Natural killer cell (primary cell): ENCODE measurements around the gene MRPL10. TPM values are rescaled to one million over a fixed set of nuclear protein-coding genes. Genes with fewer than 3 reads are reported as not detected.

ENCODE experiments used
- ATAC-seq, 3 donors: fragments of 150-1000 bp in 2 of 3; fragments of 200-7000 bp in 1 of 3; cut with Tn5 transposase; 1 replicate in 1 of 3; 2 replicates in 2 of 3; pipeline ENCODE4 v1.10.0; 2021; ENCODE audit warnings: mild to moderate bottlenecking in 2 of 3, moderate library complexity in 2 of 3
- DNase-seq, 2 donors: peaks; one replicate each; pipeline versions ENCODE4 v3.0.0 to v3.0.0-alpha.2; 2013 to 2021; ENCODE audit warnings: mixed read lengths in 1 of 2
- H3K27ac ChIP-seq: one replicate; pipeline ENCODE4 v1.5.1; 2013; ENCODE audit warnings: mild to moderate bottlenecking, low read length
- H3K27me3 ChIP-seq: one replicate; pipeline ENCODE4 v1.6.1; 2013; ENCODE audit warnings: low read length; ENCODE audit not compliant: control insufficient read depth, insufficient read depth
- H3K36me3 ChIP-seq: one replicate; pipeline ENCODE4 v1.6.1; 2013; ENCODE audit warnings: low read length; ENCODE audit not compliant: control insufficient read depth, insufficient read depth
- H3K4me1 ChIP-seq: one replicate; pipeline ENCODE4 v1.6.1; 2013; ENCODE audit warnings: low read length; ENCODE audit not compliant: control insufficient read depth, insufficient read depth
- H3K4me3 ChIP-seq: one replicate; pipeline ENCODE4 v1.5.1; 2013; ENCODE audit warnings: low read length
- H3K9me3 ChIP-seq: one replicate; pipeline ENCODE4 v1.6.1; 2013; ENCODE audit warnings: low read length; ENCODE audit not compliant: control insufficient read depth, insufficient read depth
- H3K27ac Mint-ChIP-seq, 2 donors: one replicate each; pipeline ENCODE4 v1.8.0; 2022; ENCODE audit warnings: mild to moderate bottlenecking in 2 of 2, mixed read lengths in 2 of 2, moderate library complexity in 1 of 2
- H3K27me3 Mint-ChIP-seq, 2 donors: one replicate each; pipeline ENCODE4 v1.8.0; 2022; ENCODE audit warnings: low read depth in 2 of 2, mixed read lengths in 2 of 2
- H3K36me3 Mint-ChIP-seq: one replicate; pipeline ENCODE4 v1.8.0; 2022; ENCODE audit warnings: mixed read lengths
- H3K4me1 Mint-ChIP-seq, 2 donors: one replicate each; pipeline ENCODE4 v1.8.0; 2022; ENCODE audit warnings: mixed read lengths in 2 of 2
- H3K4me3 Mint-ChIP-seq: one replicate; pipeline ENCODE4 v1.8.0; 2022; ENCODE audit warnings: mild to moderate bottlenecking, moderate library complexity, mixed read lengths
- H3K9me3 Mint-ChIP-seq, 2 donors: one replicate each; pipeline ENCODE4 v1.8.0; 2022; ENCODE audit warnings: mixed read lengths in 2 of 2
- WGBS: methylation state at CpG from one replicate; pipeline ENCODE4 v1.1.7; 2013; ENCODE audit warnings: missing lambda C conversion rate; ENCODE audit not compliant: insufficient coverage; 5-methylcytosine and 5-hydroxymethylcytosine counted together
- intact Hi-C: fragments of 100-400 bp; cut with micrococcal nuclease; formaldehyde crosslinking; loops from one replicate; pipeline ENCODE4 v1.14.2; 2022
- total RNA-seq, 4 donors: library from RNA; stranded (reverse); fragments of 120-200 nt in 1 of 4; gene quantifications; one replicate each; pipeline versions ENCODE4 v1.2.3 to v1.2.4, GENCODE V29; 2013 to 2022
- TF ChIP-seq, protein P1 (sequence below): fragments of 200-600 bp; IDR thresholded peaks from one replicate; pipeline ENCODE4 v1.8.0; 2022; ENCODE audit warnings: antibody characterized with exemption

The MRPL10 gene
- total RNA-seq, 3 donors from 2014 or later (not counting 1 experiment from before 2014, with no cell fraction given) = 106 to 232 (median 144) TPM

DNA sequence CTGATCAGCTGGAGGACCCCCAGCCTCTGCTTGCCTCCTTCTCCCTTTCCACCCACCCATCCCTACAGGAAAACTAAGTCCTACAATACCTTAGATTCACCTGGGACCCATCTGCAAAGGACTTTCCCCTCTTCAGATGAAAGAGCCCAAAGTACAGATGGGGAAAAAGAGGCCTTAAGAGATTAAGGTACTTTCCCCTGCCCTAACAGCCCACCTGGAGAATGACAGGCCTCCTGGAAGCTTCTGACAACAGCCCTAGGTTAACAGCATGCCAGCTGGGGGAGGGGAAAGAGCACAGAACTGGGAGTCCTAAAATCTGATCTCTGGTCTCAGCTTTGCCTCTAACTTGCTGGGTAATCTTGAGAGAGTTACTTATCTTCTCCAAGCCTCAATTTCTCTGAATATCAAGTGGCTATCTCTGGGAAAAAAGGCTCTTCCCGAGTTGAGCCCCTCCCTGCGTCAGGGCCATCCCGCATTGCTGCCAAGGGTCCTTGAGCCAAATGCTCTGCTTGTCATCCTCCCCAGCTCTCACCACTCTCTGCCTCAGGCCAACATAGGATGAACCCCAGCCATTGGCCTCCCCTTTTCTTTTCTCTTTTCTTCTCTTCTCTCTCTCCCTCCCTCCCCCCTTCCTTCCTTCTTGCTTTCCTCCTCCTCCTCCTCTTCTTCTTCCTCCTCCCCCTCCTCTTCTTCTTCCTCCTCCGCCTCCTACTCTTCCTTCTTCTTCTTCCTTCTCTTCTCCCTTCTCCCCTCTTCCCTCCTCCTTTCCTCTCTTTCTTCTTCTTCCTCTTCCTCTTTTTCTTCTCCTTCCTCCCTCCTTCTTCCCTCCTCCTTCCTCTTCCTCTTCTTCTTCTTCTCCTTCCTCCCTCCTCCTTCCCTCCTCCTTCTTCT, 42.1 kb upstream of the MRPL10 start:
- no peak overlapping the region for H3K4me3 ChIP-seq
- Mint-ChIP-seq H3K9me3 (no peaks in the 10 kb centered on the region), H3K27me3 (peaks cover 41 to 63% of the 10 kb centered on the region in 2 donors), H3K36me3 (no peaks in the 10 kb centered on the region), H3K4me3 (no peak overlapping the region), H3K4me1 (no peaks in the 10 kb centered on the region), H3K27ac (no peak overlapping the region)
- DNase-seq = no peak
- TF ChIP-seq, protein P1, sequence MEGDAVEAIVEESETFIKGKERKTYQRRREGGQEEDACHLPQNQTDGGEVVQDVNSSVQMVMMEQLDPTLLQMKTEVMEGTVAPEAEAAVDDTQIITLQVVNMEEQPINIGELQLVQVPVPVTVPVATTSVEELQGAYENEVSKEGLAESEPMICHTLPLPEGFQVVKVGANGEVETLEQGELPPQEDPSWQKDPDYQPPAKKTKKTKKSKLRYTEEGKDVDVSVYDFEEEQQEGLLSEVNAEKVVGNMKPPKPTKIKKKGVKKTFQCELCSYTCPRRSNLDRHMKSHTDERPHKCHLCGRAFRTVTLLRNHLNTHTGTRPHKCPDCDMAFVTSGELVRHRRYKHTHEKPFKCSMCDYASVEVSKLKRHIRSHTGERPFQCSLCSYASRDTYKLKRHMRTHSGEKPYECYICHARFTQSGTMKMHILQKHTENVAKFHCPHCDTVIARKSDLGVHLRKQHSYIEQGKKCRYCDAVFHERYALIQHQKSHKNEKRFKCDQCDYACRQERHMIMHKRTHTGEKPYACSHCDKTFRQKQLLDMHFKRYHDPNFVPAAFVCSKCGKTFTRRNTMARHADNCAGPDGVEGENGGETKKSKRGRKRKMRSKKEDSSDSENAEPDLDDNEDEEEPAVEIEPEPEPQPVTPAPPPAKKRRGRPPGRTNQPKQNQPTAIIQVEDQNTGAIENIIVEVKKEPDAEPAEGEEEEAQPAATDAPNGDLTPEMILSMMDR = no peak
- no peaks in the 10 kb centered on the region for H3K36me3 ChIP-seq
- H3K27ac ChIP-seq = no peak overlapping the region
- no peak for ATAC-seq
- 88% methylated on average over 4 of the region's 4 CpGs for WGBS
- peaks cover 3% of the 10 kb centered on the region for H3K4me1 ChIP-seq
- intact Hi-C loops = no loop called here
- H3K9me3 ChIP-seq = no peaks in the 10 kb centered on the region
- H3K27me3 ChIP-seq = peaks cover 9% of the 10 kb centered on the region

- Histone ChIP-seq H3K4me1 (peaks cover 3% of the 10 kb centered on the region), H3K27ac (no peak overlapping the region), H3K27me3 (peaks cover 9% of the 10 kb centered on the region), H3K9me3 (no peaks in the 10 kb centered on the region), H3K4me3 (no peak overlapping the region), H3K36me3 (no peaks in the 10 kb centered on the region)
- WGBS = 66% methylated on average over 15 of the region's 15 CpGs
- ATAC-seq (no peak), DNase-seq (no peak)
- H3K27me3 Mint-ChIP-seq = peaks cover 36 to 55% of the 10 kb centered on the region in 2 donors
- H3K9me3 Mint-ChIP-seq = no peaks in the 10 kb centered on the region
- intact Hi-C loops = no loop called here
- TF ChIP-seq, protein P1 = no peak
- H3K4me3 Mint-ChIP-seq = no peak overlapping the region
- H3K4me1 Mint-ChIP-seq = no peaks in the 10 kb centered on the region
- H3K36me3 Mint-ChIP-seq = no peaks in the 10 kb centered on the region
- no peak overlapping the region for H3K27ac Mint-ChIP-seq
Observed at GRCh38 chr17:47872651-47873161, 41.4 kb upstream of the MRPL10 start.

- no peaks in the 10 kb centered on the region for H3K36me3 Mint-ChIP-seq
- H3K9me3 Mint-ChIP-seq = no peaks in the 10 kb centered on the region
- H3K4me1 ChIP-seq = peaks cover 3% of the 10 kb centered on the region
- peaks cover 9% of the 10 kb centered on the region for H3K27me3 ChIP-seq
- no peak overlapping the region for H3K4me3 ChIP-seq
- DNase-seq (no peak), ATAC-seq (no peak)
- intact Hi-C loops = no loop called here
- no peak overlapping the region for H3K27ac ChIP-seq
- WGBS = 29% methylated on average over 25 of the region's 29 CpGs
- H3K27me3 Mint-ChIP-seq = peaks cover 36 to 50% of the 10 kb centered on the region in 2 donors
- TF ChIP-seq, protein P1 = no peak
- H3K4me3 Mint-ChIP-seq = no peak overlapping the region
- H3K9me3 ChIP-seq = no peaks in the 10 kb centered on the region
- no peaks in the 10 kb centered on the region for H3K4me1 Mint-ChIP-seq
- no peaks in the 10 kb centered on the region for H3K36me3 ChIP-seq
- H3K27ac Mint-ChIP-seq = no peak overlapping the region
Observed at GRCh38 chr17:47872019-47872650, 40.8 kb upstream of the MRPL10 start.
